Stimulated activated CD8-positive, alpha-beta memory T cell treated with anti-CD3 and anti-CD28 coated beads, Interleukin-7, amount 100 ng/mL, for 24 hours (primary cell): ENCODE data around the gene EXOC4.

Experiments used
- DNase-seq: peaks from one replicate; pipeline ENCODE4 v3.0.0-alpha.2; 2020; ENCODE audit warnings: low read depth

EXOC4 gene

DNA sequence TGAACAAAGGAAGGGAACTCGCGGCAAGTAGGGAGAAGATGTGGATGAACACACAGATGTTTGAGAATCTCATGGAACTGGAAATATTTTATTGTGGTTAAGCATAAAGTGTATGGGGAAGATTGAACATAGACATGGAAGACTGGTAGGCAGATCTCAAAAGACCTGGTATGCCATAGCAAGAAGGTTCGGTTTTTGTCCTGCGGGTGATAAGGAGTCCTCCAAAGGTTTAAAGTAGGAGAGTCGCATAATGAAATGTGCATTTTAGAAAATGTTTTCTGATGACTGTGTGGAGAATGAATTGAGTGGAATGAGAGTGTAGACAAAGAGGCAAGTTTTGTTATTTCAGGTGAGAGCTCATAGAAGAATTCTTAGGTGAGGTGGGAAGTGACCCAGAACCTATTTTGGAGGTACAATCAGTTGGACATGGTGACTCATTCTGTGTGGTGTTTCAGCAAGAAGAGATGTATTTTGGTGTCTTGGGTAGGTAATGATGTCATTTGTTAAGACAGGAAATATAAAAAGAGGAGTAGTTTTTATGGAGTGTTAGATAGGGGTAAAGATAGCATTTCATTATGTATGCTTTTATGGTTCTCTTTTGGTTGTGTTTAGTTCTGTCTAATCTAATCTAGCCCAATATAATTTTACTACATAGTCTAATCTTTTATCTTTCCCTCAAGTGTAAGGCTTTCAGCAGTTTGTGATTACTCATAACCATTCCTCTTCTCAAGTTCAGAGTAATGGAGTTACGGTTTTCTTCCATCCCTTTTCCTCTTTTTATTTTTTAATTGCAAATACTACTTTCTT, 239.2 kb downstream of the EXOC4 start:
- no peak for DNase-seq

DNA sequence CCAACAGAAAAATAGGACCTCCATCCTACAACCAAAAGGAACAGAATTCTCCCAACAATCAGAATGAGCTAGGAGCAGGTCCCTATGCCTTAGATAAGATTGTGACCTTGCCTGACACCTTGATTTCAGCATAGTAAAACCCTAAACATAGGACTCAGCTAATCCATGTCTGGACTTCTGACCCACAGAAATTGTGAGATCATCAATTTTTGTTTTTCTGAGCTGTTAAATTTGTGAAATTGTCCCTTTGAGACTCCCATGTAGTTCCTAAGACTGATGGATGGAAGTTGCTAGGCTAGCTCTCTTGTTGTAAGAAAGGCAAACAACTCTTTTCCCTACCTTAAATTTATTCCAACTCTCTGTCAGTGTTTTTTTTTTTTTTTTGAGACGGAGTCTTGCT, 244.2 kb downstream of the EXOC4 start:
- no peak for DNase-seq

DNA sequence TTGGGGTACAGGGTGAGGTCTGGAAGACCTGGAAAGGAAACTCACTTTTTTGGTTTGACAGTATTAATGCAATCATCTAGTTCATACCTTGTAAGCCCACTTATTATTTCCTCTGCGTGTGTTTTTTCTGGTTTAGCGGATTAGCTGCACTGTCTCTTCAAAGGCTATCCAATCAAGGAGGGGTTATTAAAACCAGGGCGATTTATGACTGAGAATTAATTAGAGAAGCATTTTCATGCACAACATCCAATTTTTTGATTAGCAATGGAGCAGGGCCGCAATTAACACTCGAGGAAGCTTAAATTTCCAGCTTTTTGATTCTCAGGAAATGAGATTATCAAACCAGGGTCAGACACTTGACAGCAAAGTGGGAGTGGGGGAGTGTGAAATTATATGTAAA, 248.9 kb downstream of the EXOC4 start:
- no peak for DNase-seq

GRCh38 chr7:133502498-133502897, 249.6 kb downstream of the EXOC4 start:
- no peak for DNase-seq

- DNase-seq, result no peak
Observed at GRCh38 chr7:133502972-133503371, 250.1 kb downstream of the EXOC4 start.

DNA sequence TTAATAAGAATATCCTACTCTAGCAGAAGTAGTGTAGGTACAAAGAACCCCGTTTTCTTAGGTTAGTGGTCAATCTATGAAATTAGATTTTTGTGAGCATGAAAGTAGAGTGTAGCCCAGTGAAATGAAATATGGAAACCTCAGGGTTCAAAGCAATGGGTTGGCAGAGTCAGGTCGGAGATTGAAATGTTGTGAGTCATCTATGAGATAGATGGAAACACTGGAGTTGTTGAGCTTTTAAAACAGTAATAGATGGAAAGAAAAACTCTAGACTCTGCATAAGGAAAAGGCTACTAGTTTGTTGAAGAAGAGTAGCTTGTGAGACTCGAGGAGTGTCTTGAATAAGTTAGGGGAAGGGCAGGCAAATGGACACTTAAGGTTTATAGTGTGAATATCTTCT, 251.9 kb downstream of the EXOC4 start:
- DNase-seq, result no peak

GRCh38 chr7:133509822-133510221, 256.9 kb downstream of the EXOC4 start:
- no peak for DNase-seq

DNA sequence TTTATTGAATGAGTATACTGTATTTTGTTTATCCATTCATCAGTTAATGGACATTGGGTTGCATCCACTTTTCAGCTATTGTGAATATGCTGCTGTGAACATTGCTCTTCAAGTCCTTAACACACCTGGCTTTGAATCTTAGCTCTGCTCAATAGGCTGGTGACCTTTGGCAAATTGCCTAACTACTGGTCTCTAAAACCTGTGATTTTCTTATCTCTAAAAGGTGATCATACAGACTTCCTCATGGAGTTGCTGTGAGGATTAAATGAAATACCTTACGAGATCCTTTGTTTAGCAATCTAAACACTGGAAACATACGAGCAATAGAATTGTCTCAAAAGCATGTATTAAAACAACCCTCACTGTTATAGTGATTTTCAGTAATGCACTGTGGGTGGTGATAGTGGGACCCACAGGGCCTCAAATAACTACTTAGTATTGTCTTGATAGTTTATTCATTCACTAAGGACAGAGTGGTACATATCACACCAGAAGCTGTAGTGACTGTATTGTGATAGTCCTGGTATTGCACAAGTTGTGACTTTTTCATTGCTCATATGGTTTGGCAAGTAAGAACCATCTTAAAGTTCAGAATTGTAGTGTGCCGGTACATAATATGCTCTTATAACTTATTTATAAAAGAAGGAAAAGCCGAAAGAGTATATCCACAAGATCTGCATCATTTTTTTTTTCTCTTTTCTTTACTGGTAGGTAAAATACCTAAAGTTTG, 257.6 kb downstream of the EXOC4 start:
- DNase-seq, result no peak

DNA sequence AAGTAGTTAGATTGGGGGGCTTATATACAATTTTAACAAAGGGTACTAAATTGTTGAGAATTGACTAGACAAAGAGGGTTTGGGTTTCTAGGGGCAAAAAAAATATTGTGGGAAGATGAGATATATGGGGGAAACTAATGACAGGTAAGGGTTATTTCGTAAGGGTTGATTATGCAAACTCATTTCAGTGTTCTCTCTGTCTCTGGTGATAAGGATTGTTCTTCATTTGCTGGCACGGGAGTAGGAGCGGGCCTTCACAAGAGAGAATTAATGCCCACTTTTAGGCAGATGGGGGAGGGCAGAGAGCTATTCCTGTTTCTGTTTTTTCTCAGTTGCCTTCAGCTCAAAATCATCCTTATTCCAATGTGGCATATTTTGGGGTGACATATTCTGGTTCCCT, 258.4 kb downstream of the EXOC4 start:
- DNase-seq, result no peak

GRCh38 chr7:133511708-133512107, 258.8 kb downstream of the EXOC4 start:
- DNase-seq, result no peak

DNA sequence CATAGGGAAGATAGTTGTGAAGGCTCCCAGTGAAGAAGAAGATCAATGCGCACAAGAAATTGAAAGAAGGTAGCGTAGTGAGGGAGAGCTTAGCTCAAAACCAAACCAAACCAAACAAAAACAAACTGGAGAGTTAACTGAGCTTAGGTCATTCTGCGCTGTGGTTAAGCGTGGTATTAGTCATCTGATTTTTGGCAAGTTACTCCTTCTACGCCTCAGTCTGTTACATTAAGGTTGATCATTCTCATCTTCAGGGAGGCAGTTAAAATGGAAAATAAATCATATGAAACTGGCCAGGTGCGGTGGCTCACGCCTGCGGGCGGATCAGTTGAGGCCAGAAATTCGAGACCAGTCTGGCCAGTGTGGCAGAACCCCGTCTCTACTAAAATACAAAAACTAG, 259.7 kb downstream of the EXOC4 start:
- DNase-seq, result no peak

- no peak for DNase-seq
Observed at GRCh38 chr7:133513608-133514007, 260.7 kb downstream of the EXOC4 start.

DNA sequence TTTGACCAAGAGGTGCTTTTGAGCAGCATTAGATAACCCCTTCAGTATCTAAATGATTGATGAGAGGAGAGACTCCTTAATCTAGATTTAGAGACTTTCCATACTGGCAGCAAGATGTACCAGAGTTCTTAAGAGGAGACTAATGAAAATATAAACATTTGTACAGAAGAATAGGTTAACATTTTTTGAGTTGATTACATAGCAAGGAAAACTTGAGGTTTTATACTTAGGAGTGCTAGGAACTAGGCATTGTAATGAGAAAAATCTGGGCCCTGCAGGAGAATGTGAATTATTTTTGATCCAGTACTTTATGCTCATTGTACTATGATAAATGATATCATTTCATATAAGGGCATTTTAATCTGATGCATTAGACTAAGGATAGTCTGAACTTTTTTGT, 261.7 kb downstream of the EXOC4 start:
- no peak for DNase-seq

GRCh38 chr7:133517766-133518165, 264.9 kb downstream of the EXOC4 start:
- DNase-seq, result no peak

DNA sequence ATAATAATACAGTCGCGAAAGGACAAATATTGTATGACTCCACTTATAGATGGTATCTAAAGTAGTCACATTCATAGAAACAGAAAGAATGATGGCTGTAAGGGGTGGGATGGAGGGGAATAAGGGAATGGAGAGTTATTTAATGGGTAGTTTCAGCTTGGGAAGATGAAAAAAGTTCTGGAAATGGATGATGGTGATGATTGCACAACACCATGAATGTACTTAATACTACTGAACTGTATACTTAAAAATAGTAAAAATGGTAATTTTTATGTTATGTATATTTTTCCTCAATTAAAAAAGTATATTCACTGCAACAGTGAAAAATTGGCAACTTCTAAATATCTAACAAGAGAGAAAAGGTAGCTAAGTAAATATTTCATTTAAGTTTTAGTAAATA, 265.8 kb downstream of the EXOC4 start:
- no peak for DNase-seq

DNA sequence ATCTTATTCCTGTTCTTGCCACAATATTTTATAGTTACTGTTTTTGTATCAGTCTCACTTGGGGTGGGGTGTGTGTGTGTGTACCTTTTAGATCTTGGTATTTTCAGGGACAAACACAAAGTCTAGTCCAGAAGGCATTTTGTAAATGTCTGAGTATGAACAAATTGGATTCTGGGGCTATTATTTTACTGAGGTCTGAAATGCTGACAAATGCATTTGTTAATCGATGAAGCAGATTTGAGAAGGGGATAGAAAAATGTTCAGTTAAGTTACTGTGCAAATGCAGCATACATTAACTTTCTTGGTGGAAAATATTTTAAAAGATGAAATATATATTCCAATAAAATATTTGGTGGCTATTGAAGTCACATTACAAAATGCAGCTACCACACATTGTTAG, 267.4 kb downstream of the EXOC4 start:
- no peak for DNase-seq

- no peak for DNase-seq
Observed at GRCh38 chr7:133522501-133522900, 269.6 kb downstream of the EXOC4 start.

DNA sequence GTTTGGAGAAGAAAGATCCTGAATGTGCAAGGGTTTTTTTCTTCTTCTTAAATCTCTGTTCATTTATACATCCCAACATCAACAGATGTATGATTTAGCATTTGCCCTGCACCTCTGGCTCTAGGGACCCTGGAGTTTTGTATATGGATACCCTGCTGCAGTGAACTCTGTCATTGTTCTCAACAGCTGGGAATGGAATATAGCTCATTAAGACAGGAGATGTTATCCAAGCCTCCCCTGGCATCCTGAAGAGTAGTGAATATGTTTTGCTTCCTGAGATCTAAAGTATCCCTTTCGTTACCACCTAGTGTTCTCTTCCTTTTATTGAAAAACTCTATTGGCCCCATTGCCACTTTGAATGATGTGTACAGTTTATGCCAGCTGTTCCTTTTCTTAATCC, 275.9 kb downstream of the EXOC4 start:
- no peak for DNase-seq

GRCh38 chr7:133529861-133530260, 277.0 kb downstream of the EXOC4 start:
- DNase-seq, result no peak

- no peak for DNase-seq
Observed at GRCh38 chr7:133530682-133531081, 277.8 kb downstream of the EXOC4 start.

DNA sequence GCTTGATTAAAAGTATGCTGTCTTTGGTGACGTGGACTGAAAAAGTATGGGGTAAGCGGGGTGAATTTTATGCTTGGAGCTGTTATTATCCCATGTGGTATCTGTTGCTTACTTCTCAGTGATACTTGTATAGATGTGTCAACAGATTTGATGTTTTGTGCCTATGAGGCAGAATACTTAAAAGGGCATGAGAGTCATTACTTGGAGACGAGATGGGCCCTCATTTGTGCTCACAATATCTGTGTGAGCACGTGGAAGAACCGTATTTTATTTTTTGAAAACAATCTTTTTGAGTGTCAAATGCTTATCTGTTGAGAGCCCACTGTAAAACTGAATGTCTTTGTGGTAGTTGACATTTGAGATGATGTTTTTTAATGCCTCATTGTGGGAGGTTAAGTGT, 281.9 kb downstream of the EXOC4 start:
- DNase-seq, result no peak

- DNase-seq, result no peak
Observed at GRCh38 chr7:133535308-133535707, 282.4 kb downstream of the EXOC4 start.

DNA sequence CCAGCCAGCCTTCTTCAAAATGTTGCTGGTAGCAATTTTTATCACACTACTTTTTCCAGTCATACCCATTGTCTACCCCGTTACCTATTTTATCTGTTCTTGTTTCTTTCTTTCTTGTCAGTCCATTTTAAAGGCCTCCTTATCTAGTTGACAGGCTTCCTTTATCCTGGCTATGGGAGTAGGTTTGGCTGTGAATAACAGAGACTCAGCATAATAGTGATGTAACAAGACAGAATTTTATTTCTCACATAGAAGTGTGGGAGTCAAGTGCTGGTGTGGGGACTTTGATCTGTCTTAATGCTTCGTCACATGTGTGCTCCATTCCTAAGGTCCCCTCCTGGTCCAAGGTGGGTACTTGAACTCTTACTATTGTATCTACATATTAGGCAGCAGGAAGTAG, 283.6 kb downstream of the EXOC4 start:
- no peak for DNase-seq

DNA sequence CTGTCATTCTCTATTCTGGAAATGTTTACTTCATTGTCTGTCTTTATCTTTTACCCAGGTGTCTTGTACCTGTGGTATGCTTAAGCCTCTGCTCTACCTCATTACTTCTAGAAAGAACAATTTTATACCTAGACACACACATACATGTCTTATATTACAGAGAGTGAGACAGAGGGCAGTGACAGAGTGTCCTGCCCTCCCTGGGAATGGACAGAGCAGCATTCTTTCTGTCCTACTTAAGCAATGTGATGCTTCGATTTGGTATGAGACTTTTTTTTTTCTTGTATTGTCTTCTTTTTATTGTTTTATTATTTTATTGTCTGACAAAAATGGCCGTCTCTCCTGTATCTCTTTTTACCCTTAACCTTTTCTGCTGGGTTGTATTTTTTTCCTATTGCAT, 286.1 kb downstream of the EXOC4 start:
- DNase-seq, result no peak
